GM12878 (cell line): ENCODE measurements around the gene RBBP8NL. TPM values are rescaled to one million over a fixed set of nuclear protein-coding genes. Genes with fewer than 3 reads are reported as not detected.

Source experiments
- ATAC-seq: fragments of 200-7000 bp; cut with Tn5 transposase; 3 replicates; pipeline ENCODE4 v1.9.1; 2020; ENCODE audit warnings: mild to moderate bottlenecking, moderate library complexity
- BruUV-seq: library from RNA; stranded (reverse); fragments of 400-500 nt; replicated peaks from 2 replicates; lab custom pipeline; 2021; lab: Mats Ljungman, UMichigan
- CTCF ChIA-PET: fragments of 300-600 bp; sonication (Branson Sonifier 250); formaldehyde crosslinking; extraction: SDS; loops from one replicate; lab custom pipeline; 2021; ENCODE audit warnings: inconsistent platforms; lab: Yijun Ruan, JAX
- POLR2A ChIA-PET: fragments of 350-600 bp; formaldehyde crosslinking; extraction: SDS; loops from one replicate; lab custom pipeline; 2021; ENCODE audit warnings: inconsistent platforms; lab: Charles Lee
- RAD21 ChIA-PET: fragments of 300-600 bp; sonication (Branson Sonifier 250); formaldehyde crosslinking; loops from one replicate; lab custom pipeline; 2023; ENCODE audit warnings: antibody characterized with exemption; ENCODE audit not compliant: unreplicated experiment; lab: Charles Lee
- SMC1A ChIA-PET: fragments of 300-600 bp; sonication (Branson Sonifier 250); formaldehyde crosslinking; loops from one replicate; lab custom pipeline; 2023; ENCODE audit not compliant: unreplicated experiment, uncharacterized antibody; lab: Charles Lee
- DNase-seq: peaks from one replicate; pipeline ENCODE4 v3.0.0-alpha.2; 2011; ENCODE audit warnings: low read depth, low spot score
- FAIRE-seq: peaks from 3 replicates; lab custom pipeline; 2011; peaks lifted over from hg19 to GRCh38; lab: Jason Lieb, UNC
- H2AFZ ChIP-seq: 2 replicates; pipeline ENCODE4 v1.6.0; 2011; ENCODE audit warnings: low read depth, low read length, control low read depth; ENCODE audit not compliant: control insufficient read depth
- H3K27ac ChIP-seq: 2 replicates; pipeline ENCODE4 v1.5.1; 2011; ENCODE audit warnings: control low read depth; ENCODE audit not compliant: control insufficient read depth, insufficient read depth
- H3K27me3 ChIP-seq, 2 experiments: replicated peaks in 1 of 2; 2 replicates each; pipeline versions ENCODE4 v1.6.0 to v1.6.1; 2011; ENCODE audit warnings: low read length in 1 of 2; ENCODE audit not compliant: control insufficient read depth in 2 of 2, insufficient read depth in 2 of 2
- H3K36me3 ChIP-seq, 2 experiments: 2 replicates each; pipeline ENCODE4 v1.5.1; 2011; ENCODE audit warnings: low read length in 1 of 2; ENCODE audit not compliant: control insufficient read depth in 2 of 2, insufficient read depth in 2 of 2
- H3K4me1 ChIP-seq: 2 replicates; pipeline ENCODE4 v1.6.1; 2011; ENCODE audit warnings: mild to moderate bottlenecking, low read length, moderate library complexity, mixed read lengths; ENCODE audit not compliant: control insufficient read depth, insufficient read depth
- H3K4me2 ChIP-seq: 2 replicates; pipeline ENCODE4 v1.6.0; 2011; ENCODE audit warnings: control low read depth; ENCODE audit not compliant: control insufficient read depth, insufficient read depth
- H3K4me3 ChIP-seq: fragments of 200-600 bp; sonication (generic); 2 replicates; pipeline ENCODE4 v1.5.1; 2016
- H3K79me2 ChIP-seq: 2 replicates; pipeline ENCODE4 v1.6.0; 2011; ENCODE audit warnings: low read length; ENCODE audit not compliant: control insufficient read depth, insufficient read depth
- H3K9ac ChIP-seq: 2 replicates; pipeline ENCODE4 v1.8.0; 2011; ENCODE audit warnings: low read length, control low read depth, mixed read lengths; ENCODE audit not compliant: control insufficient read depth, insufficient read depth
- H3K9me3 ChIP-seq: replicated peaks from 3 replicates; pipeline ENCODE4 v1.5.1; 2011; ENCODE audit warnings: mild to moderate bottlenecking, low read length; ENCODE audit not compliant: control insufficient read depth, insufficient read depth
- H4K20me1 ChIP-seq: 2 replicates; pipeline ENCODE4 v1.6.0; 2011; ENCODE audit not compliant: control insufficient read depth, insufficient read depth
- BACH1 ChIP-seq: fragments of 450-650 bp; IDR thresholded peaks from 2 replicates; pipeline ENCODE4 v1.6.1; 2017; ENCODE audit warnings: mild to moderate bottlenecking, borderline replicate concordance
- JUNB ChIP-seq: IDR thresholded peaks from 2 replicates; pipeline ENCODE4 v1.6.1; 2016; ENCODE audit warnings: antibody characterized with exemption, mild to moderate bottlenecking
- PML ChIP-seq: IDR thresholded peaks from 2 replicates; pipeline ENCODE4 v1.6.1; 2012; ENCODE audit warnings: low read length, inconsistent platforms
- RAD51 ChIP-seq: fragments of 450-650 bp; IDR thresholded peaks from 2 replicates; pipeline ENCODE4 v1.6.1; 2016; ENCODE audit warnings: moderate library complexity, mild to moderate bottlenecking, inconsistent platforms
- RB1 ChIP-seq: fragments of 450-650 bp; formaldehyde crosslinking; IDR thresholded peaks from 2 replicates; pipeline ENCODE4 v1.6.1; 2017; ENCODE audit warnings: mild to moderate bottlenecking, borderline replicate concordance
- RELA ChIP-seq: fragments of 450-650 bp; IDR thresholded peaks from 2 replicates; pipeline ENCODE4 v1.8.0; 2014; ENCODE audit warnings: borderline replicate concordance; ENCODE audit not compliant: partially characterized antibody
- RUNX3 ChIP-seq: IDR thresholded peaks from 2 replicates; pipeline ENCODE4 v1.6.1; 2012; ENCODE audit warnings: low read length, inconsistent platforms
- SMAD5 ChIP-seq: IDR thresholded peaks from 2 replicates; pipeline ENCODE4 v1.6.1; 2016; ENCODE audit warnings: antibody characterized with exemption, low read depth
- STAT3 ChIP-seq: IDR thresholded peaks from 2 replicates; pipeline ENCODE4 v1.6.1; 2011; ENCODE audit warnings: low read depth, low read length, improper control_type of control experiment
- WGBS: methylation state at CpG from one replicate; pipeline ENCODE4 v1.1.6; 2016; ENCODE audit warnings: low lambda C conversion rate; ENCODE audit not compliant: insufficient replicate concordance, insufficient coverage; ENCODE audit errors: missing lambda C conversion rate; 5-methylcytosine and 5-hydroxymethylcytosine counted together
- in situ Hi-C: fragments of 300-500 bp; cut with MboI; formaldehyde crosslinking; loops from 9 replicates; pipeline ENCODE4 v1.14.3; 2018; ENCODE audit warnings: mixed read lengths
- intact Hi-C: fragments of 100-400 bp; cut with micrococcal nuclease; formaldehyde crosslinking; loops from one replicate; pipeline ENCODE4 v1.14.2; 2022; ENCODE audit not compliant: unreplicated experiment
- polyA plus RNA-seq, 11 experiments: library from polyadenylated mRNA; depleted of rRNA in 4 of 11; unstranded in 6 of 11; stranded (reverse) in 5 of 11; fragments of >200 nt; fragmentation: Nextera tagmentation in 4 of 11; fragmentation: Illumina TruSeq in 1 of 11; extraction: Ambion mirVana in 4 of 11; extraction: Trizol in 1 of 11; gene quantifications; 1 replicate in 1 of 11; 2 replicates in 10 of 11; pipeline versions ENCODE4 v1.2.1 to v1.2.3, GENCODE V29; 2011 to 2016; ENCODE audit warnings: inconsistent platforms in 2 of 11, missing spikeins in 2 of 11, low read depth in 1 of 11
- total RNA-seq, 4 experiments: library from RNA; depleted of rRNA in 3 of 4; stranded (reverse); fragments of >200 nt in 3 of 4; fragmentation: Illumina TruSeq in 1 of 4; extraction: Trizol in 1 of 4; gene quantifications; 2 replicates each; pipeline versions ENCODE4 v1.2.1 to v1.2.3, GENCODE V29; 2013 to 2021
- TF ChIP-seq, protein P1 (sequence below): fragments of 450-650 bp; IDR thresholded peaks from 2 replicates; pipeline ENCODE4 v1.6.1; 2017; ENCODE audit warnings: low read depth, mild to moderate bottlenecking, moderate library complexity

The RBBP8NL gene
- total and polyA plus RNA-seq, 10 of the 15 experiments (the other 5 are each of a cell fraction or from before 2014, with no cell fraction given), result not detected

DNA sequence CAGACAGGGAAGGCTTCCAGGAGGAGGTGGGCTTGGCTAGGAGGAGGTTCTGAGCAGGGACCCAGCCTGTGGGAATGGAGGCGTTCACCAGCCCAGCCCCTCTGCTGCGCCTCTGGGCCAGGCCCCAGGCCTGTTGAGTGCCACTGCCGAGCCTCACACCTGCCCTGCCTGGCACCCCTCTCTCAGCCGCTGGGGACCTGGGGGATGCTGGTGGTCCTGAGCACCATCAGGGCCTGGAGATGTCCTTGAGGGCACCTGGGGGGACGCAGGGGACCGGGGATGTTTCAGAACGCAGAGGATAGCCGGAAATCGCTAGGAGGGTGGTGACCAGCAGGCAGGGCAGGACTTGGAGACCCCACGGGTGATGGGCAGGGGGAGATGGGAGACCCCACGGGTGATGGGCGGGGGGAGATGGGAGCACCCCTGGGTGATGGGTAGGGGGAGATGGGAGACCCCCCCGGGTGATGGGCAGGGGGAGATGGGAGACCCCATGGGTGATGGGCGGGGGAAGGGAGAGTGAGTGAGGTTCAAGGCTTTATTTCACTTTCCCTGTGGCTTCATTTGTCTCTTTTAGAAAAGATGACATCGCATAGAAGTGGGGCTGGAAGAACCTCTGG lies 35.7 kb upstream of the RBBP8NL start:
- Histone ChIP-seq H3K4me1 (no peaks in the 10 kb centered on the region), H3K27ac (no peak overlapping the region), H3K27me3 (no peaks in the 10 kb centered on the region), H3K9me3 (no peaks in the 10 kb centered on the region), H3K4me3 (no peak overlapping the region), H3K36me3 (no peaks in the 10 kb centered on the region), H3K4me2 (no peak overlapping the region), H2AFZ (no peak overlapping the region), H3K79me2 (no peaks in the 10 kb centered on the region), H3K9ac (no peak overlapping the region), H4K20me1 (no peaks in the 10 kb centered on the region)
- ChIA-PET POLR2A (no interaction called here), SMC1A (no interaction called here), RAD21 (no interaction called here), CTCF (no interaction called here)
- intact Hi-C loops (no loop called here), in situ Hi-C loops (no loop called here)
- DNase-seq (no peak), ATAC-seq (no peak), FAIRE-seq (no peak)
- no TSS peak for BruUV-seq
- no peak for TF ChIP-seq BACH1
- no peak for TF ChIP-seq PML
- no peak for TF ChIP-seq RB1
- no peak for TF ChIP-seq JUNB
- TF ChIP-seq RUNX3, result no peak
- no peak for TF ChIP-seq RAD51
- no peak for TF ChIP-seq RELA
- 8% methylated on average over 12 of the region's 15 CpGs for WGBS

DNA sequence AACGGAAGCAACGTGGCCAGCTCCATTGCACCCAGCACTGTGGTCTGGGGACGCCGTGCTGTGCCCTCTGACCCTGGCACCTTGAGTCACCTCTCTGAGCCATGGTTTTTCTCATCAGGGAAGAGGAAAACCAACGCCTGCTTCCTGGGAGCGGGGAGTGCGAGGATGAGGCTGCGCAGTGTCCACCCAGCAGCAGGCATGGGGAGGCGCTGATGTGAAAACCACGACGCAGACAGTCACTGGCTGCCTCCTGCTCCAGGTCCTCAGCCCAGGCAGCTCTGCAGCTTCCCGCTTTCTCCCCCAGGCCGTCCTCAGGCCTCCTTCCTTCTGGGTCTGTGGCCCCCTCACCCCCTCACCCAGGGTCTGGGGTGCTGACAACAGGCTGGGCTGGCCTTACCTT lies 34.5 kb upstream of the RBBP8NL start:
- intact Hi-C loops (no loop called here), in situ Hi-C loops (no loop called here)
- H3K4me1 ChIP-seq, result no peaks in the 10 kb centered on the region
- no peaks in the 10 kb centered on the region; a peak in 1 of 4 replicates for H3K27me3 ChIP-seq
- DNase-seq (no peak), ATAC-seq (no peak), FAIRE-seq (no peak)
- ChIA-PET POLR2A (no interaction called here), RAD21 (no interaction called here), CTCF (no interaction called here), SMC1A (no interaction called here)
- H3K36me3 ChIP-seq, result no peaks in the 10 kb centered on the region
- H3K4me3 ChIP-seq, result no peak overlapping the region
- no peak overlapping the region for H3K4me2 ChIP-seq
- H2AFZ ChIP-seq, result no peak overlapping the region
- H3K9ac ChIP-seq, result no peak overlapping the region
- 46% methylated on average over 13 of the region's 13 CpGs for WGBS
- TF ChIP-seq, protein P1, sequence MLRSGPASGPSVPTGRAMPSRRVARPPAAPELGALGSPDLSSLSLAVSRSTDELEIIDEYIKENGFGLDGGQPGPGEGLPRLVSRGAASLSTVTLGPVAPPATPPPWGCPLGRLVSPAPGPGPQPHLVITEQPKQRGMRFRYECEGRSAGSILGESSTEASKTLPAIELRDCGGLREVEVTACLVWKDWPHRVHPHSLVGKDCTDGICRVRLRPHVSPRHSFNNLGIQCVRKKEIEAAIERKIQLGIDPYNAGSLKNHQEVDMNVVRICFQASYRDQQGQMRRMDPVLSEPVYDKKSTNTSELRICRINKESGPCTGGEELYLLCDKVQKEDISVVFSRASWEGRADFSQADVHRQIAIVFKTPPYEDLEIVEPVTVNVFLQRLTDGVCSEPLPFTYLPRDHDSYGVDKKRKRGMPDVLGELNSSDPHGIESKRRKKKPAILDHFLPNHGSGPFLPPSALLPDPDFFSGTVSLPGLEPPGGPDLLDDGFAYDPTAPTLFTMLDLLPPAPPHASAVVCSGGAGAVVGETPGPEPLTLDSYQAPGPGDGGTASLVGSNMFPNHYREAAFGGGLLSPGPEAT, result no peak
- TF ChIP-seq STAT3 (no peak), SMAD5 (no peak)
- H4K20me1 ChIP-seq, result no peaks in the 10 kb centered on the region
- no peaks in the 10 kb centered on the region for H3K9me3 ChIP-seq
- H3K79me2 ChIP-seq, result no peaks in the 10 kb centered on the region
- no peak overlapping the region for H3K27ac ChIP-seq
- no TSS peak for BruUV-seq
